ENCODE measurements around the gene MEG3.

DNA sequence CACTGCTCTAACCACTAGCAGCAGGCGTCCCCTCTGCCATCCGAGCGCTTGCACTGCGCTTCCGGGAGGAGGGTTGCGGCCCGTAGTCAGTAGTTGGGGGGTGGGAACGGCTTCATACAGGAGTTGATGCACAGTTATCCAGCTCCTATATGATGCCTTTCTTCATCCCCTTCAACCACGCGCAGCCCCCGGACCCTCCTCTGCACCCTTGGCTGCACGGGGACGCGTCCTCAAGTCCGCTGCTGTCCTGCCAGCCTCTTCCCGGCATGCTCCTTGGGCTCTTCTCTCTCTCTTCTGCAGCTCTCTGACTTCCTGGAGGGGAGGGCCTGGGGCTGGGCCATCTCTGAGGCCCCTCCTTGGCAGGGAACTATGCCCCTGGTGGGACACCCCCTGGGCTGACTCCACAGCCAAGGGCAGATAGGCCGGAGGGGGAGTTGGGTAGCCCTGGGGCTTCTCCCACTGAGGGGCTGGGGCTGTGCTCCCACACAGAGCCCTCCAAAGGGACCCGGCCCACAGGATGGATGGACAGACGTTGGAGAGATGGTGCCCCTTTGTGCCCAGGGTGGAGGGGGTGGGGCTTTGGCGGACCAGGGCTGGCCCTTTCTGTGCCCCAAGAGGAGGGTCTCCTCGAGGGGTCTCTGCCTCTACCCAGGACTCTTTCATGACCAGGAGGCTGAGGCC, 48.6 kb downstream of the MEG3 start:
- TF ChIP-seq, protein P1, sequence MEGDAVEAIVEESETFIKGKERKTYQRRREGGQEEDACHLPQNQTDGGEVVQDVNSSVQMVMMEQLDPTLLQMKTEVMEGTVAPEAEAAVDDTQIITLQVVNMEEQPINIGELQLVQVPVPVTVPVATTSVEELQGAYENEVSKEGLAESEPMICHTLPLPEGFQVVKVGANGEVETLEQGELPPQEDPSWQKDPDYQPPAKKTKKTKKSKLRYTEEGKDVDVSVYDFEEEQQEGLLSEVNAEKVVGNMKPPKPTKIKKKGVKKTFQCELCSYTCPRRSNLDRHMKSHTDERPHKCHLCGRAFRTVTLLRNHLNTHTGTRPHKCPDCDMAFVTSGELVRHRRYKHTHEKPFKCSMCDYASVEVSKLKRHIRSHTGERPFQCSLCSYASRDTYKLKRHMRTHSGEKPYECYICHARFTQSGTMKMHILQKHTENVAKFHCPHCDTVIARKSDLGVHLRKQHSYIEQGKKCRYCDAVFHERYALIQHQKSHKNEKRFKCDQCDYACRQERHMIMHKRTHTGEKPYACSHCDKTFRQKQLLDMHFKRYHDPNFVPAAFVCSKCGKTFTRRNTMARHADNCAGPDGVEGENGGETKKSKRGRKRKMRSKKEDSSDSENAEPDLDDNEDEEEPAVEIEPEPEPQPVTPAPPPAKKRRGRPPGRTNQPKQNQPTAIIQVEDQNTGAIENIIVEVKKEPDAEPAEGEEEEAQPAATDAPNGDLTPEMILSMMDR (IDR thresholded peaks at IDR 0.05; ENCODE audit: low read depth, low read length, poor library complexity, severe bottlenecking): no peak
- no peak for TF ChIP-seq EZH2phosphoT487 (IDR thresholded peaks at IDR 0.05; ENCODE audit: borderline replicate concordance, low read length)

Measured in DOHH2 (cell line).